ENCODE results near the gene SORBS1.

The SORBS1 gene

DNA sequence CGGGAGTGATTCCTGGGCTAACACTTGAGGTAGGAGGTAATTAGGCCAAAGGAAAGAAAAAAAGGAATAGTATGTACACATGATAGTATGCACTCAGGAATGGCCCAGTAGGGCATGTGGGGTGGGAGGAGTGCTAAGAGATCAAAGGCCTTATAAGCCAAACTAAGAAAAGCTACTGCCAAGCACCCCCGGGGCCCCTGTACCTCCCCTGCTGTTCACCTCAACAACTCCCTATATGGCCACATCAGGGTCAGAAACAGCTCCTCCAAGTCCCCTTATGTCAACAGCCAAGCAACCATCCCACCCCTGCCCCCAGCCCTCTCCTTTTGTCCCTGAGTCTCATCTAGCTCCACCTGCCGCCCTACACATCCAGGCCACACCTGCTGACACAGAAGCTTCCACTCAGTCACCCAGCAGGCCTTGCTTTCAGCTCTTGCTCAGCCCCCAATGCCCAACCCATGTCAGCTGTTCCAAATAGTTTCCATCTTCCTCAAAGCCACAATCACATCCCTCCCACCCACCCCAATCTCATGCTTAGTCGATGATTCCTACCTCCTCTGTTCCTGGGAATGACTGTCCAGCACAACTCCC is 80.2 kb downstream of the SORBS1 start:
- Histone ChIP-seq H3K9ac (ENCODE audit: low read depth, low read length) (peak overlapping the region; percentile 9; the same call in 1 of the 2 replicates), H3K27me3 (ENCODE audit: control insufficient read depth, insufficient read depth, low read length) (no peaks in the 10 kb centered on the region), H3K27ac (ENCODE audit: low read depth, low read length) (peak overlapping the region; percentile 79), H3K9me3 (ENCODE audit: control insufficient read depth, insufficient read depth, low read length) (no peaks in the 10 kb centered on the region), H3K36me3 (ENCODE audit: control insufficient read depth, insufficient read depth, low read length) (no peaks in the 10 kb centered on the region), H3K4me3 (ENCODE audit: low read depth, low read length) (no peak overlapping the region), H3K4me1 (ENCODE audit: control insufficient read depth, insufficient read depth, low read length) (peaks cover 37% of the 10 kb centered on the region)

DNA sequence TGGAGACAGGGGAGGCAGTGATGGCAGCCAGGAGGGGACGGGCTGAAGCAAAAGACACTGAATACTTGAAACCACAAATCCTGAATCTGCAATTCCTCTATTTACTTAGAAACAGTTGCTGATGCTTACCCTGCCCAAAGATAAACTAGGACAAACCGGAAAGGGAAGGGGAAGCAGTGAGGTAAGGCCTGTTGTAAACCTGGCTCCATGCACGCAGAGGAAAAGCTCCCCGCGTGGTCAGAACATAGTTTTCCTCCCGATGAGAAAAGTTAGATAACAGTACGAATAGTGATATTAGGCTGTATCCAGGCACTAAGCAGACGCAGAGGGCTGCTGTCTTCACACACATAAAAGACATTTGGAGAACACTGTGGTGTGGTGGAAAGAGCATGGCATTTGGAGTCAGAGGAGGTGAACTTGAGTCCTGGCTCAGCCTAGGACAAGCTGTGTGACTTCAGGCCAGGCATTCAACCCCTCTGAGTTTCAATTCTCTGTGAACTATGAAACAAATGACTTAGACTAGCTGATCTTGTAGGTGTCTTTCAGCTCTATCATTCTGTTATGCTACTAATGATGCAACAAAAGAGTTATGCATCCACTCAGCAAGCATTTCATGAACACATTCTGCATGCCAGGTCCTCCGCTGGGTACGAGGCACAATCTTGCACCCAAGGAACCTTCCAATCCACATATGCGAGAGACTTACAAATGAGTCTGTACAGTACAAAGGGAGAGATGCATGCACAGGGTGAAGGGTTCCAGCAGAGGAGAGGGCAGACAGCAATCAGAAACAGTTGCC is 80.9 kb downstream of the SORBS1 start:
- peak overlapping the region; percentile 9; the same call in 1 of the 2 replicates for H3K9ac ChIP-seq (ENCODE audit: low read depth, low read length)
- H3K9me3 ChIP-seq (ENCODE audit: control insufficient read depth, insufficient read depth, low read length): no peaks in the 10 kb centered on the region
- peaks cover 43% of the 10 kb centered on the region for H3K4me1 ChIP-seq (ENCODE audit: control insufficient read depth, insufficient read depth, low read length)
- H3K36me3 ChIP-seq (ENCODE audit: control insufficient read depth, insufficient read depth, low read length): no peaks in the 10 kb centered on the region
- peak overlapping the region; percentile 79 for H3K27ac ChIP-seq (ENCODE audit: low read depth, low read length)
- no peaks in the 10 kb centered on the region for H3K27me3 ChIP-seq (ENCODE audit: control insufficient read depth, insufficient read depth, low read length)
- H3K4me3 ChIP-seq (ENCODE audit: low read depth, low read length): no peak overlapping the region

DNA sequence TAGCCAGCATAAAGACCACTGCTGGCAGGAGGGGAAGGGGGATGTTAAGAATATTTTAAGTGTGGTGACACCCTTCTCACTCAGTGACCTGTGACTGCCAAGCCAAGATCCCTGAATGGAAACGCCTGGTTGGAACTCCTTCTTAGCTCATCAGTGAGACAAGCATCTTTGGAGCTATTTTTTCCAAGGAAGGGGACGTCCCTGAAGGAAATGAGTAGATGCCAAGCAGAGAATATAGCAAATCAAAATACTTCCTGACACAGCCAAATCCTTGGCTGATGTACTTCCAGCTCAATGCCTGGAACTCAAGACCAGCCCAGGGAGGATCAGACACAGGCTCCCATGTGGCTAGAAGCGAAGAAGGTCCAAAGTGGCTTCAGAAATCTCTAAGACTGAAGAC is 82.2 kb downstream of the SORBS1 start:
- Histone ChIP-seq H3K9me3 (ENCODE audit: control insufficient read depth, insufficient read depth, low read length) (no peaks in the 10 kb centered on the region), H3K9ac (ENCODE audit: low read depth, low read length) (no peak overlapping the region), H3K4me1 (ENCODE audit: control insufficient read depth, insufficient read depth, low read length) (peaks cover 53% of the 10 kb centered on the region), H3K36me3 (ENCODE audit: control insufficient read depth, insufficient read depth, low read length) (no peaks in the 10 kb centered on the region), H3K4me3 (ENCODE audit: low read depth, low read length) (no peak overlapping the region), H3K27ac (ENCODE audit: low read depth, low read length) (no peak overlapping the region), H3K27me3 (ENCODE audit: control insufficient read depth, insufficient read depth, low read length) (no peaks in the 10 kb centered on the region)

DNA sequence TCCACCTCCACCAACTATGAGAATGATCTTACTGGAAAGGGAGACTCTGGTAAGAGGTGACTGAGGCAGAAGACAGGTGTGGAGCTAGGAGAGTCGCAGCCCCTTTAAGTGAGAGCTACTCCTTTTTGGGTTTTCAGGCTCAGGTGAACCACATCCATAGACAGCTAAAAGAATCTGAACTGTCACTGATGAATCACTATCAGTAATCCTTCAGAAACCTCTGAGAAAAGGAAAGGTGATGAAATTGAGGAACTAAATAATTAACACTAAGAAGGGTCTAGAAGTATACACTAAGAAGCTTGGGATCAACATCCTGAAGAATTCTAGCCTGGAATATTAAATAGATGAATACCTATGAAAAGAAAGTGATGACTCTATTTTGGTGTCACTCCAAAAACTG is 83.0 kb downstream of the SORBS1 start:
- H3K9ac ChIP-seq (ENCODE audit: low read depth, low read length): no peak overlapping the region
- no peaks in the 10 kb centered on the region for H3K36me3 ChIP-seq (ENCODE audit: control insufficient read depth, insufficient read depth, low read length)
- H3K27me3 ChIP-seq (ENCODE audit: control insufficient read depth, insufficient read depth, low read length): no peaks in the 10 kb centered on the region
- no peaks in the 10 kb centered on the region for H3K9me3 ChIP-seq (ENCODE audit: control insufficient read depth, insufficient read depth, low read length)
- H3K4me1 ChIP-seq (ENCODE audit: control insufficient read depth, insufficient read depth, low read length): peaks cover 53% of the 10 kb centered on the region
- H3K27ac ChIP-seq (ENCODE audit: low read depth, low read length): no peak overlapping the region
- H3K4me3 ChIP-seq (ENCODE audit: low read depth, low read length): no peak overlapping the region

DNA sequence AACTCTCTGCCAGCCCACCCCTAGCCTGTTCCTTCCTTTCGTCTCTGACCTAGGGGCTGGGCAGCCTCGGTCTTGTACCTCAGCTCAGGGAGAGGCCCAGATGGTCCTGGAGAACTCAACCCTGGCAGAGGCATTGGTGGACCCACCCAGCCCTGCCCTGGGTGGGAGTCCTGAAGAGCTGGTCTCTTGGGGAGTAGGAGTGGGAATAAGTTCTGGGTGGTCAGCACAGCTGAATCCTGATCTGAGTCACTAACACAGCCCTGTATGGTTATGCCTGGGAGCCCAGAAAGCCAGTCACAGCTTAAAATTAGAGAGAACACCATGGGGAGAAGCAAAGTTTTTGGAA is 84.0 kb downstream of the SORBS1 start:
- Histone ChIP-seq H3K9ac (ENCODE audit: low read depth, low read length) (0 out of 2 replicates have a peak overlapping the region, but pooled peaks have one; percentile 37), H3K4me3 (ENCODE audit: low read depth, low read length) (no peak overlapping the region), H3K9me3 (ENCODE audit: control insufficient read depth, insufficient read depth, low read length) (no peaks in the 10 kb centered on the region), H3K27ac (ENCODE audit: low read depth, low read length) (peak overlapping the region; percentile 83), H3K4me1 (ENCODE audit: control insufficient read depth, insufficient read depth, low read length) (peaks cover 53% of the 10 kb centered on the region), H3K36me3 (ENCODE audit: control insufficient read depth, insufficient read depth, low read length) (no peaks in the 10 kb centered on the region), H3K27me3 (ENCODE audit: control insufficient read depth, insufficient read depth, low read length) (no peaks in the 10 kb centered on the region)

DNA sequence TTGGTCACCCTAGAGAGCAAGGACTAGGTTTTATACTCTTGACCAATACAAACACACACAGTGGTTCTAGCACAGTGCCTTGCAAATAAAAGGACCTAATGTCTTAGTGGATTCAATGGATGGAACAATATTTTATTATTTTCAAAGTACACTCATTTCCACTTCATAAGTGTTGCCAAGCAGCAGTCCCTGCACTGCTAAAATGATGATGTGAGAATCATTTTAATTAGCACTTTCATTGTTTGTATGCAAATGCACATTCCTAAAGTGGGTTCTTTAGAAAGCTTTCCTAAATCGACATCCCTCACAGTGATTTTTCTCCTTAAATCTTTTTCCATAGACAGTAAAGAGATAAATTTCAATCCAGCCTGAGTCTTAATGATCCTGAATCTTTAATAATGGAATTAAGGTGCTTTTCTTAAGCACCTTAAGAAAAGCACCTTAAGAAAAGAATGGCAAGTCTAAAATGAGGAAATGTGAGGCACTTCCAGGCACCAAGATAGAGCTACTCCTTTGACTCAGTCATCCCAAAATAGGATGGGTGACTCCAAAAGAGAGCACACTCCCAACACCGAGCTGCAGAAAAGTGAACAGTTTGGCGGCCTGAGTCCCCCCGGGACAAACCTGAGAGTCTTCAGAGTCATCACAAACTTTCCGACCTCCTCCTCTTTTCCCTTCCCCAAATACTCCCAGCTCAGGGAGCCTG is 84.5 kb downstream of the SORBS1 start:
- H3K9me3 ChIP-seq (ENCODE audit: control insufficient read depth, insufficient read depth, low read length): no peaks in the 10 kb centered on the region
- peak overlapping the region; percentile 83 for H3K27ac ChIP-seq (ENCODE audit: low read depth, low read length)
- H3K4me1 ChIP-seq (ENCODE audit: control insufficient read depth, insufficient read depth, low read length): peaks cover 52% of the 10 kb centered on the region
- no peaks in the 10 kb centered on the region for H3K36me3 ChIP-seq (ENCODE audit: control insufficient read depth, insufficient read depth, low read length)
- no peaks in the 10 kb centered on the region for H3K27me3 ChIP-seq (ENCODE audit: control insufficient read depth, insufficient read depth, low read length)
- 0 out of 2 replicates have a peak overlapping the region, but pooled peaks have one; percentile 37 for H3K9ac ChIP-seq (ENCODE audit: low read depth, low read length)
- H3K4me3 ChIP-seq (ENCODE audit: low read depth, low read length): no peak overlapping the region

DNA sequence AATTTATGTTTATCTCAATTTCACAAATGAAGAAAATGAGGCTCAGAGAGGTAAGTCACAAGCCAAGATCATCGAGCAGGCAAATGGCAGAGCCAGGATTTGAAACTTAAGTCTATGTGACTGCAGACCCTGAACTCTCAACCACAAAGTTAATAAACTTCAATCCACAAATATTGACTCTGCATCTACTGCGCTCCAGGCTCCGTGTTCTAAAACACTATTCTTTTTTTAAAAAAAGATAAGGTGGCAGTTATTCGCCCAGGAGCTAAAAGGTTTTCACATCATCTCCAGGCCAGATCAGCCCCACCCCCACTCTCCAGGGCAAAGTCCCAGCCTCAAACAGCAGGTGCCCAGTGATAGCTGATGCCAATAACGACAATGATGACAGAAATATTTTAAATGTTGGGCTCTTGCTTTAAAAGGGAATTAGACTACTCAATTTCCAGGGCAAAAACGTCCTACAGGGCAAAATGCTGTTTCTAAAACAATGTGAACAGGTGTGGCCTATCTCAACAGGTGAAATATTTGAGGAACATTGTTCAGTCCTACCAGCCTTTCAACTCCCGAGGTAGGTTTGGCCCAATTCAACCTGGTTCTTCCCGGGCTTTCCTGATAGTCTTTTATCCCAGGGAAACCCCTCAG is 85.2 kb downstream of the SORBS1 start:
- Histone ChIP-seq H3K36me3 (ENCODE audit: control insufficient read depth, insufficient read depth, low read length) (no peaks in the 10 kb centered on the region), H3K27ac (ENCODE audit: low read depth, low read length) (peak overlapping the region; percentile 83), H3K27me3 (ENCODE audit: control insufficient read depth, insufficient read depth, low read length) (no peaks in the 10 kb centered on the region), H3K4me1 (ENCODE audit: control insufficient read depth, insufficient read depth, low read length) (peaks cover 52% of the 10 kb centered on the region), H3K9ac (ENCODE audit: low read depth, low read length) (no peak overlapping the region; the same call in 1 of the 2 replicates), H3K9me3 (ENCODE audit: control insufficient read depth, insufficient read depth, low read length) (no peaks in the 10 kb centered on the region), H3K4me3 (ENCODE audit: low read depth, low read length) (no peak overlapping the region)

DNA sequence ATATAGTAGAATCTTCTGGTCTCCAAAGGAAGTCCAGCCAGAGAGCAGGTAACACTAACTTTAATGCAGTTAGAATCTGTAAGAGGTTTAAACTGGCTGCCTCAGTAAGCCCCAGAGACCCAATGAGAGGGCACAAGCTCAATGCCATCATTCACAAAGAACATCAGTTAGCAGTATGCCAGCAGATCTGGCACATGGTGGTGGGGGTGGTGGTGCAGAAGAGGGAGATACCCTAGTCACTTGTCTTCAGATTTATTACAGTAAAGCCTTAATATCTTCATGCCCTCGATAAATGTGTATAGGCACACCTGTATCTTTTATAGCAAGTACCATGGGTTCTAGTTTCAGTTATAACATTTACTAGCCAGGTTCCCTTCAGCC is 86.2 kb downstream of the SORBS1 start:
- Histone ChIP-seq H3K4me3 (ENCODE audit: low read depth, low read length) (no peak overlapping the region), H3K9me3 (ENCODE audit: control insufficient read depth, insufficient read depth, low read length) (no peaks in the 10 kb centered on the region), H3K4me1 (ENCODE audit: control insufficient read depth, insufficient read depth, low read length) (peaks cover 51% of the 10 kb centered on the region), H3K9ac (ENCODE audit: low read depth, low read length) (no peak overlapping the region), H3K36me3 (ENCODE audit: control insufficient read depth, insufficient read depth, low read length) (no peaks in the 10 kb centered on the region), H3K27me3 (ENCODE audit: control insufficient read depth, insufficient read depth, low read length) (no peaks in the 10 kb centered on the region), H3K27ac (ENCODE audit: low read depth, low read length) (no peak overlapping the region)

DNA sequence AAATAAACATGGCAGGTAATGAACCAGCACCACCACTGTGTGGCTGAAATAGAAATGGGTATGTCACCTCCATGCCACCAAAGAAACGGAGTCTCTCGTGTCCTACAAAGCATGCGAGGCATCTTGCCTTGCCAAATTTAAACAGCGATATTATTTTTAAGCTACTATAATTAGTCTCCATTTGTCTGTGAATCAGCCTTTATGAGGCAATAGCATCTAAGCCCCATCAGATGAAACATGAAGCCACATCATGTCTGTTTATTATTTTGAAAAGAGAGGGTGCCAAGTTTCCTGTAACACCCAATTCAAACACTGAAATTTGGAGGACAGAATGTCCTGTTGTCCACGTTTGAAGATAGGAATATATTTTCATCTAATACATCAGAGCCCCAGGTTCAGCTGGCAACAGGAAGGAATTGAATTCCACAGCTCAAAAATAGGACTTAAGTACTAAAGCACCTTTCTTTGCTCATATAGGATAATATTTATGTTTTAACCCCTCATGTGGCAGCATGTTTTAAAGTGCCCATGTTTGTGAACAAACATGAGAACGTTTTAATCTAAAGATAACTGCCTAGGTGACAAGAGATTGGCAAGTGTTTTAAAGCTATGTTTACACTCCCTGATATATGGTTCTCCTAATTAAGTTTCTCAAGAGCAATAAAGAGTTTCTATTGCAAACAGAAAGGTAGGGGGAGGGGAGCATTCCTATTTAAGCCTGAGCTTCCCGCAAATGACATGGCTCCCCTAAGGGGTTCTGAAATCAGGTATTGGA is 86.8 kb downstream of the SORBS1 start:
- Histone ChIP-seq H3K27me3 (ENCODE audit: control insufficient read depth, insufficient read depth, low read length) (no peaks in the 10 kb centered on the region), H3K9ac (ENCODE audit: low read depth, low read length) (no peak overlapping the region), H3K4me3 (ENCODE audit: low read depth, low read length) (no peak overlapping the region), H3K27ac (ENCODE audit: low read depth, low read length) (no peak overlapping the region), H3K9me3 (ENCODE audit: control insufficient read depth, insufficient read depth, low read length) (no peaks in the 10 kb centered on the region), H3K4me1 (ENCODE audit: control insufficient read depth, insufficient read depth, low read length) (peaks cover 57% of the 10 kb centered on the region), H3K36me3 (ENCODE audit: control insufficient read depth, insufficient read depth, low read length) (no peaks in the 10 kb centered on the region)

DNA sequence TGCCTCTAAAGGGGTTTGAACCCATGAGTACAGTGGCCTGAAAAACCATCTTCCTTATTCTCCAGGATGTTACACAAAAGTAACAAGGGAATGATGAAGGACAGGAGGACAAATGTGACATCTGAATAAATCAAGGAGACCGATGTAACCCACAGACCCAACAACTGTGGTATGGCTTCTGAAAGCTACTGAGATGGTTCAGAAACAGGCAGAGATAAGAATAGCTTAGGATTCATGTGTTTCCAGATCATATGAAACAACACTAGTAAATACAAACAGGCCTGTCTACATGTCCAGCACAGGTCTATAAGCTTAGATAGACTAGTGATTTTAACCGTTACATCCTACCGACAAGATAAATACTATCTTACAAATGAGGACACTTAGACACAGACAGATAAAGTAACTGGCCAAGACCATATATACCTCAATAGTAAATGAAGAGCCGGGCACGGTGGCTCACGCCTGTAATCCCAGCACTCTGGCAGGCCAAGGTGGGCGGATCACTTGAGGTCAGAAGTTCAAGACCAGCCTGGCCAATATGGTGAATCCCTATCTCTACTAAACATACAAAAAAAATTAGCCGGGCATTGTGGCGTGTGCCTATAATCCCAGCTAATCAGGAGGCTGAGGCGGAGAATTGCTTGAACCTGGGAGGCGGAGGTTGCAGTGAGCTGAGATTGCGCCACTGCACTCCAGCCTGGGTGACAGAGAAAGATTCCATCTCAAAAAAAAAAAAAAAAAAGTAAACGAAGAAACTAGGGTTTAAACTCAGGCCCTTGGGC is 88.7 kb downstream of the SORBS1 start:
- Histone ChIP-seq H3K27me3 (ENCODE audit: control insufficient read depth, insufficient read depth, low read length) (no peaks in the 10 kb centered on the region), H3K36me3 (ENCODE audit: control insufficient read depth, insufficient read depth, low read length) (no peaks in the 10 kb centered on the region), H3K9me3 (ENCODE audit: control insufficient read depth, insufficient read depth, low read length) (no peaks in the 10 kb centered on the region), H3K27ac (ENCODE audit: low read depth, low read length) (no peak overlapping the region), H3K4me3 (ENCODE audit: low read depth, low read length) (no peak overlapping the region), H3K9ac (ENCODE audit: low read depth, low read length) (no peak overlapping the region), H3K4me1 (ENCODE audit: control insufficient read depth, insufficient read depth, low read length) (peaks cover 58% of the 10 kb centered on the region)

All from HUES48 (cell line).